ENCODE measurements around the gene ADGRA1. TPM values are rescaled to one million over a fixed set of nuclear protein-coding genes. Genes with fewer than 3 reads are reported as not detected.

ADGRA1 gene
- total and polyA plus RNA-seq, 2 of the 8 experiments (the other 6 are each of a cell fraction or from before 2014, with no cell fraction given), result 0.17 to 0.21 TPM

DNA sequence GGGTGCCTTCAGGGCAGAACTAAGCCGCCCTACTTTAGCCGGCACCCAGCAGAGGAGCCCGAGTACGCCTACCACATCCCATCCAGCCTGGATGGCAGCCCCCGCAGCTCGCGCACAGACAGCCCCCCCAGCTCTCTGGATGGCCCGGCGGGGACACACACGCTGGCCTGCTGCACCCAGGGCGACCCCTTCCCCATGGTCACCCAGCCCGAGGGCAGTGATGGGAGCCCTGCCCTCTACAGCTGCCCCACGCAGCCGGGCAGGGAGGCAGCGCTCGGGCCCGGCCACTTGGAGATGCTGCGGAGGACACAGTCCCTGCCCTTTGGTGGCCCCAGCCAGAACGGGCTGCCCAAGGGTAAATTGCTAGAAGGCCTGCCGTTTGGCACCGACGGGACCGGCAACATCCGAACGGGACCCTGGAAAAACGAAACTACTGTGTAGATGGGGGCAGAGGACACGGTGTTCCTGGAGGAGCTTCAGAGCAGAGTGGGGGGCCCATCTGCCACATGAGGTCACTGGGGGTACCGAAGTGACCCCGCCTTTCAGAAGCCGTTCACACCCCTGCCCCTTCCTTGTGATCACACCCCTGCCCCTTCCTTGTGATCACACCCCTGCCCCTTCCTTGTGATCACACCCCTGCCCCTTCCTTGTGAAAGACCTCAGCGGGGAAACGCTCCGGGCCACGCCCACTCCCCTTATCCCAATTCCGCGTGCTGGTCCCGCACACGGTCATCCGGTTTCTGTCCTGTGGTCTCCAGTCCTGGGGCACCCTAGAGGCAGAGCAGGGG lies 41.5 kb downstream of the ADGRA1 start (continued):
- TF ChIP-seq, protein P1, sequence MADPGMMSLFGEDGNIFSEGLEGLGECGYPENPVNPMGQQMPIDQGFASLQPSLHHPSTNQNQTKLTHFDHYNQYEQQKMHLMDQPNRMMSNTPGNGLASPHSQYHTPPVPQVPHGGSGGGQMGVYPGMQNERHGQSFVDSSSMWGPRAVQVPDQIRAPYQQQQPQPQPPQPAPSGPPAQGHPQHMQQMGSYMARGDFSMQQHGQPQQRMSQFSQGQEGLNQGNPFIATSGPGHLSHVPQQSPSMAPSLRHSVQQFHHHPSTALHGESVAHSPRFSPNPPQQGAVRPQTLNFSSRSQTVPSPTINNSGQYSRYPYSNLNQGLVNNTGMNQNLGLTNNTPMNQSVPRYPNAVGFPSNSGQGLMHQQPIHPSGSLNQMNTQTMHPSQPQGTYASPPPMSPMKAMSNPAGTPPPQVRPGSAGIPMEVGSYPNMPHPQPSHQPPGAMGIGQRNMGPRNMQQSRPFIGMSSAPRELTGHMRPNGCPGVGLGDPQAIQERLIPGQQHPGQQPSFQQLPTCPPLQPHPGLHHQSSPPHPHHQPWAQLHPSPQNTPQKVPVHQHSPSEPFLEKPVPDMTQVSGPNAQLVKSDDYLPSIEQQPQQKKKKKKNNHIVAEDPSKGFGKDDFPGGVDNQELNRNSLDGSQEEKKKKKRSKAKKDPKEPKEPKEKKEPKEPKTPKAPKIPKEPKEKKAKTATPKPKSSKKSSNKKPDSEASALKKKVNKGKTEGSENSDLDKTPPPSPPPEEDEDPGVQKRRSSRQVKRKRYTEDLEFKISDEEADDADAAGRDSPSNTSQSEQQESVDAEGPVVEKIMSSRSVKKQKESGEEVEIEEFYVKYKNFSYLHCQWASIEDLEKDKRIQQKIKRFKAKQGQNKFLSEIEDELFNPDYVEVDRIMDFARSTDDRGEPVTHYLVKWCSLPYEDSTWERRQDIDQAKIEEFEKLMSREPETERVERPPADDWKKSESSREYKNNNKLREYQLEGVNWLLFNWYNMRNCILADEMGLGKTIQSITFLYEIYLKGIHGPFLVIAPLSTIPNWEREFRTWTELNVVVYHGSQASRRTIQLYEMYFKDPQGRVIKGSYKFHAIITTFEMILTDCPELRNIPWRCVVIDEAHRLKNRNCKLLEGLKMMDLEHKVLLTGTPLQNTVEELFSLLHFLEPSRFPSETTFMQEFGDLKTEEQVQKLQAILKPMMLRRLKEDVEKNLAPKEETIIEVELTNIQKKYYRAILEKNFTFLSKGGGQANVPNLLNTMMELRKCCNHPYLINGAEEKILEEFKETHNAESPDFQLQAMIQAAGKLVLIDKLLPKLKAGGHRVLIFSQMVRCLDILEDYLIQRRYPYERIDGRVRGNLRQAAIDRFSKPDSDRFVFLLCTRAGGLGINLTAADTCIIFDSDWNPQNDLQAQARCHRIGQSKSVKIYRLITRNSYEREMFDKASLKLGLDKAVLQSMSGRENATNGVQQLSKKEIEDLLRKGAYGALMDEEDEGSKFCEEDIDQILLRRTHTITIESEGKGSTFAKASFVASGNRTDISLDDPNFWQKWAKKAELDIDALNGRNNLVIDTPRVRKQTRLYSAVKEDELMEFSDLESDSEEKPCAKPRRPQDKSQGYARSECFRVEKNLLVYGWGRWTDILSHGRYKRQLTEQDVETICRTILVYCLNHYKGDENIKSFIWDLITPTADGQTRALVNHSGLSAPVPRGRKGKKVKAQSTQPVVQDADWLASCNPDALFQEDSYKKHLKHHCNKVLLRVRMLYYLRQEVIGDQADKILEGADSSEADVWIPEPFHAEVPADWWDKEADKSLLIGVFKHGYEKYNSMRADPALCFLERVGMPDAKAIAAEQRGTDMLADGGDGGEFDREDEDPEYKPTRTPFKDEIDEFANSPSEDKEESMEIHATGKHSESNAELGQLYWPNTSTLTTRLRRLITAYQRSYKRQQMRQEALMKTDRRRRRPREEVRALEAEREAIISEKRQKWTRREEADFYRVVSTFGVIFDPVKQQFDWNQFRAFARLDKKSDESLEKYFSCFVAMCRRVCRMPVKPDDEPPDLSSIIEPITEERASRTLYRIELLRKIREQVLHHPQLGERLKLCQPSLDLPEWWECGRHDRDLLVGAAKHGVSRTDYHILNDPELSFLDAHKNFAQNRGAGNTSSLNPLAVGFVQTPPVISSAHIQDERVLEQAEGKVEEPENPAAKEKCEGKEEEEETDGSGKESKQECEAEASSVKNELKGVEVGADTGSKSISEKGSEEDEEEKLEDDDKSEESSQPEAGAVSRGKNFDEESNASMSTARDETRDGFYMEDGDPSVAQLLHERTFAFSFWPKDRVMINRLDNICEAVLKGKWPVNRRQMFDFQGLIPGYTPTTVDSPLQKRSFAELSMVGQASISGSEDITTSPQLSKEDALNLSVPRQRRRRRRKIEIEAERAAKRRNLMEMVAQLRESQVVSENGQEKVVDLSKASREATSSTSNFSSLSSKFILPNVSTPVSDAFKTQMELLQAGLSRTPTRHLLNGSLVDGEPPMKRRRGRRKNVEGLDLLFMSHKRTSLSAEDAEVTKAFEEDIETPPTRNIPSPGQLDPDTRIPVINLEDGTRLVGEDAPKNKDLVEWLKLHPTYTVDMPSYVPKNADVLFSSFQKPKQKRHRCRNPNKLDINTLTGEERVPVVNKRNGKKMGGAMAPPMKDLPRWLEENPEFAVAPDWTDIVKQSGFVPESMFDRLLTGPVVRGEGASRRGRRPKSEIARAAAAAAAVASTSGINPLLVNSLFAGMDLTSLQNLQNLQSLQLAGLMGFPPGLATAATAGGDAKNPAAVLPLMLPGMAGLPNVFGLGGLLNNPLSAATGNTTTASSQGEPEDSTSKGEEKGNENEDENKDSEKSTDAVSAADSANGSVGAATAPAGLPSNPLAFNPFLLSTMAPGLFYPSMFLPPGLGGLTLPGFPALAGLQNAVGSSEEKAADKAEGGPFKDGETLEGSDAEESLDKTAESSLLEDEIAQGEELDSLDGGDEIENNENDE (IDR thresholded peaks at IDR 0.05; ENCODE audit: insufficient replicate concordance, low read length), result no peak
- TF ChIP-seq POLR2AphosphoS5 (IDR thresholded peaks at IDR 0.05; ENCODE audit: low read depth, low read length) (no peak), CREB1 (IDR thresholded peaks at IDR 0.05) (no peak)
